ENCODE data around the gene HOXA11. TPM values are rescaled to one million over a fixed set of nuclear protein-coding genes. Genes with fewer than 3 reads are reported as not detected.
A peak's percentile ranks its signal among the peaks of the same experiment; 100 is the strongest.

HOXA11 gene
- total RNA-seq, 1 donor from 2014 or later, result 4.2 TPM

GRCh38 chr7:27209933-27210440, 25.0 kb upstream of the HOXA11 start:
- peaks cover 99% of the 10 kb centered on the region for H3K27me3 Mint-ChIP-seq (ENCODE audit: low read depth)
- no peak overlapping the region for H3K27ac Mint-ChIP-seq
- peaks cover 25% of the 10 kb centered on the region for H3K4me1 Mint-ChIP-seq
- no peak for DNase-seq (ENCODE audit: low spot score in 2 of 2, unreplicated experiment in 2 of 2)
- no peak for TF ChIP-seq CTCF (IDR thresholded peaks at IDR 0.05; ENCODE audit: unreplicated experiment)
- H3K9me3 Mint-ChIP-seq, result no peaks in the 10 kb centered on the region
- no peak overlapping the region for H3K4me3 Mint-ChIP-seq
- H3K36me3 Mint-ChIP-seq, result no peaks in the 10 kb centered on the region

GRCh38 chr7:27208998-27209397, 24.0 kb upstream of the HOXA11 start:
- Mint-ChIP-seq H3K4me1 (peaks cover 29% of the 10 kb centered on the region), H3K36me3 (no peaks in the 10 kb centered on the region), H3K27me3 (ENCODE audit: low read depth) (peaks cover 99% of the 10 kb centered on the region), H3K27ac (no peak overlapping the region), H3K4me3 (no peak overlapping the region), H3K9me3 (no peaks in the 10 kb centered on the region)
- no peak for TF ChIP-seq CTCF (IDR thresholded peaks at IDR 0.05; ENCODE audit: unreplicated experiment)
- DNase-seq (ENCODE audit: low spot score in 2 of 2, unreplicated experiment in 2 of 2), result no peak

GRCh38 chr7:27207348-27207985, 22.4 kb upstream of the HOXA11 start:
- Mint-ChIP-seq H3K27me3 (ENCODE audit: low read depth) (peaks cover 99% of the 10 kb centered on the region), H3K36me3 (no peaks in the 10 kb centered on the region), H3K4me3 (no peak overlapping the region), H3K27ac (no peak overlapping the region), H3K4me1 (peaks cover 25% of the 10 kb centered on the region), H3K9me3 (no peaks in the 10 kb centered on the region)
- DNase-seq (ENCODE audit: low spot score in 2 of 2, unreplicated experiment in 2 of 2), result no peak
- no peak for TF ChIP-seq CTCF (IDR thresholded peaks at IDR 0.05; ENCODE audit: unreplicated experiment)

- Mint-ChIP-seq H3K4me3 (peak overlapping the region; percentile 65), H3K36me3 (no peaks in the 10 kb centered on the region)
- no peak for TF ChIP-seq CTCF (IDR thresholded peaks at IDR 0.05; ENCODE audit: unreplicated experiment)
Measured at GRCh38 chr7:27205325-27206280, 20.6 kb upstream of the HOXA11 start.

GRCh38 chr7:27204851-27205322, 19.9 kb upstream of the HOXA11 start:
- TF ChIP-seq CTCF (IDR thresholded peaks at IDR 0.05; ENCODE audit: unreplicated experiment), result no peak
- Mint-ChIP-seq H3K9me3 (no peaks in the 10 kb centered on the region), H3K4me3 (peak overlapping the region; percentile 65), H3K27ac (peak overlapping the region; percentile 83), H3K36me3 (no peaks in the 10 kb centered on the region), H3K4me1 (peaks cover 25% of the 10 kb centered on the region), H3K27me3 (ENCODE audit: low read depth) (peaks cover 97% of the 10 kb centered on the region)
- DNase-seq (ENCODE audit: low spot score in 2 of 2, unreplicated experiment in 2 of 2), result peak in 1 of 2 experiments; percentile 55

More at GRCh38 chr7:27205325-27206280, 20.6 kb upstream of the HOXA11 start:
- no peaks in the 10 kb centered on the region for H3K9me3 Mint-ChIP-seq
- no peak for DNase-seq (ENCODE audit: low spot score in 2 of 2, unreplicated experiment in 2 of 2)
- peaks cover 25% of the 10 kb centered on the region for H3K4me1 Mint-ChIP-seq
- H3K27me3 Mint-ChIP-seq (ENCODE audit: low read depth), result peaks cover 99% of the 10 kb centered on the region
- peak overlapping the region; percentile 90 for H3K27ac Mint-ChIP-seq

Data from mesothelial cell of epicardium (in vitro differentiated cells).